H1 (cell line): ENCODE data around the gene DRAP1.

Source experiments
- CTCF ChIP-seq, 3 experiments: IDR thresholded peaks; 1 replicate in 2 of 3; 2 replicates in 1 of 3; pipeline versions ENCODE4 v1.5.1 to v1.6.1; 2011; ENCODE audit warnings: low read length in 3 of 3, mild to moderate bottlenecking in 3 of 3, inconsistent platforms in 2 of 3, low read depth in 1 of 3, moderate library complexity in 1 of 3; ENCODE audit not compliant: insufficient read depth in 1 of 3; ENCODE audit errors: control extremely low read depth in 1 of 3
- EGR1 ChIP-seq: IDR thresholded peaks from 2 replicates; pipeline ENCODE4 v1.6.1; 2011; ENCODE audit warnings: low read depth, low read length, borderline replicate concordance
- MAX ChIP-seq: IDR thresholded peaks from 2 replicates; pipeline ENCODE4 v1.6.1; 2012; ENCODE audit warnings: inconsistent platforms
- RFX5 ChIP-seq: IDR thresholded peaks from 2 replicates; pipeline ENCODE4 v1.6.1; 2011; ENCODE audit warnings: low read depth, low read length, improper control_type of control experiment, borderline replicate concordance
- TEAD4 ChIP-seq: IDR thresholded peaks from 2 replicates; pipeline ENCODE4 v1.6.1; 2012; ENCODE audit warnings: low read depth, low read length, inconsistent platforms, mixed read lengths

- TF ChIP-seq CTCF (IDR thresholded peaks at IDR 0.05; ENCODE audit: control extremely low read depth in 1 of 3, insufficient read depth in 1 of 3, low read depth in 1 of 3, low read length in 3 of 3) (peak in 2 of 3 experiments; percentile 49 to 52; a peak in 3 of 4 replicates), TEAD4 (no peak), RFX5 (no peak), EGR1 (no peak), MAX (no peak)
These were observed 27.7 kb upstream of the DRAP1 start for GRCh38 chr11:65891219-65892136.
